Left lung (tissue), 10 donors: ENCODE measurements around the gene CAMKK1. TPM values are rescaled to one million over a fixed set of nuclear protein-coding genes. Genes with fewer than 3 reads are reported as not detected.

Experiments
- ATAC-seq: fragments of 200-7000 bp; cut with Tn5 transposase; one replicate; pipeline ENCODE4 v1.9.1; 2020; ENCODE audit warnings: moderate library complexity
- DNase-seq, 4 donors: peaks; one replicate each; pipeline ENCODE4 v3.0.0-alpha.2; 2013 to 2020
- H3K27ac ChIP-seq, 2 donors: fragments of 200-600 bp; sonication (generic) in 1 of 2; one replicate each; pipeline versions ENCODE4 v1.5.0 to v1.8.0; 2020 to 2021
- H3K27me3 ChIP-seq, 2 donors: fragments of 200-600 bp; sonication (generic) in 1 of 2; one replicate each; pipeline versions ENCODE4 v1.5.0 to v1.8.0; 2020 to 2021
- H3K36me3 ChIP-seq, 2 donors: fragments of 200-600 bp; sonication (generic) in 1 of 2; one replicate each; pipeline versions ENCODE4 v1.5.0 to v1.8.0; 2020 to 2021
- H3K4me1 ChIP-seq, 2 donors: fragments of 200-600 bp; one replicate each; pipeline ENCODE4 v1.8.0; 2021
- H3K4me3 ChIP-seq, 2 donors: fragments of 200-600 bp; sonication (generic) in 1 of 2; one replicate each; pipeline versions ENCODE4 v1.5.0 to v1.8.0; 2020 to 2021; ENCODE audit warnings: mild to moderate bottlenecking in 1 of 2
- H3K9me3 ChIP-seq, 2 donors: fragments of 200-600 bp; sonication (generic) in 1 of 2; one replicate each; pipeline versions ENCODE4 v1.5.0 to v1.8.0; 2020 to 2021
- intact Hi-C, 2 donors: fragments of 100-400 bp; cut with DNase I; formaldehyde crosslinking; loops; one replicate each; pipeline versions ENCODE4 v1.11.2 to v1.14.2; 2022
- polyA plus RNA-seq, 6 donors: library from polyadenylated mRNA; unstranded; fragments of 120-200 nt; gene quantifications; one replicate each; pipeline ENCODE4 v1.2.1, GENCODE V29; 2013; ENCODE audit not compliant: insufficient read length in 6 of 6
- total RNA-seq, 2 donors: library from RNA; stranded (reverse); fragmentation: NEBNext Ultra II Directional; extraction: Animal tissue kit (Norgen Biotek cat#: 25700); gene quantifications; one replicate each; pipeline ENCODE4 v1.2.1, GENCODE V29; 2021
- TF ChIP-seq, protein P1 (sequence below), 2 donors: fragments of 200-600 bp; sonication (generic) in 1 of 2; IDR thresholded peaks; one replicate each; pipeline versions ENCODE4 v1.5.0 to v1.8.0; 2021; ENCODE audit warnings: antibody characterized with exemption in 2 of 2
- donor health status: DM: no; HTN: yes; CAD: no.
- donor health status: DM: no; HTN: no; CAD: no.

The CAMKK1 gene
- total and polyA plus RNA-seq, 8 donors: 2.7 to 13.4 (median 3.9) TPM

DNA sequence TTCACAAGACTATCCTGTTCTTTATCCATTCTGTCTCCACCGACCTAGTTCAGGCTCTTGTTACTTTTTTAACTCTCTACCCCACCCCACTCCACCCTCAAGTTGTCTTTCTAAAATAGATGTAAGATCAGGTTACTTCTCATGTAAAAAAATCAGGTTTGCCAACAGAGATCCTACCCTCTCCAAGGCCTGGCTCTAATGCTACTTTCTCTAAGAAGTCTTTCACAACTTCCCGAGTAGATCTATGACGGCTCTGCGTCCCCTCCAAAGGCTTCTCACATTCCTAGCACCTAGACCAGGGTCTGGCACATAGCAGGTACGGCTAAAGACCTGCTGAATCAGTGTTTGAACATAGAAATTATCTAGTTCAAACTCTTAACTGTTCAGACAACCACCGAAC lies 77.7 kb downstream of the CAMKK1 start:
- DNase-seq: no peak
- intact Hi-C loops: no loop called here
- Histone ChIP-seq H3K4me3 (no peak overlapping the region), H3K36me3 (peaks cover 0 to 100% of the 10 kb centered on the region in 2 donors), H3K27ac (no peak overlapping the region), H3K9me3 (no peaks in the 10 kb centered on the region), H3K4me1 (no peaks in the 10 kb centered on the region), H3K27me3 (no peaks in the 10 kb centered on the region)
- ATAC-seq: no peak
- TF ChIP-seq, protein P1, sequence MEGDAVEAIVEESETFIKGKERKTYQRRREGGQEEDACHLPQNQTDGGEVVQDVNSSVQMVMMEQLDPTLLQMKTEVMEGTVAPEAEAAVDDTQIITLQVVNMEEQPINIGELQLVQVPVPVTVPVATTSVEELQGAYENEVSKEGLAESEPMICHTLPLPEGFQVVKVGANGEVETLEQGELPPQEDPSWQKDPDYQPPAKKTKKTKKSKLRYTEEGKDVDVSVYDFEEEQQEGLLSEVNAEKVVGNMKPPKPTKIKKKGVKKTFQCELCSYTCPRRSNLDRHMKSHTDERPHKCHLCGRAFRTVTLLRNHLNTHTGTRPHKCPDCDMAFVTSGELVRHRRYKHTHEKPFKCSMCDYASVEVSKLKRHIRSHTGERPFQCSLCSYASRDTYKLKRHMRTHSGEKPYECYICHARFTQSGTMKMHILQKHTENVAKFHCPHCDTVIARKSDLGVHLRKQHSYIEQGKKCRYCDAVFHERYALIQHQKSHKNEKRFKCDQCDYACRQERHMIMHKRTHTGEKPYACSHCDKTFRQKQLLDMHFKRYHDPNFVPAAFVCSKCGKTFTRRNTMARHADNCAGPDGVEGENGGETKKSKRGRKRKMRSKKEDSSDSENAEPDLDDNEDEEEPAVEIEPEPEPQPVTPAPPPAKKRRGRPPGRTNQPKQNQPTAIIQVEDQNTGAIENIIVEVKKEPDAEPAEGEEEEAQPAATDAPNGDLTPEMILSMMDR (IDR thresholded peaks at IDR 0.05): no peak

DNA sequence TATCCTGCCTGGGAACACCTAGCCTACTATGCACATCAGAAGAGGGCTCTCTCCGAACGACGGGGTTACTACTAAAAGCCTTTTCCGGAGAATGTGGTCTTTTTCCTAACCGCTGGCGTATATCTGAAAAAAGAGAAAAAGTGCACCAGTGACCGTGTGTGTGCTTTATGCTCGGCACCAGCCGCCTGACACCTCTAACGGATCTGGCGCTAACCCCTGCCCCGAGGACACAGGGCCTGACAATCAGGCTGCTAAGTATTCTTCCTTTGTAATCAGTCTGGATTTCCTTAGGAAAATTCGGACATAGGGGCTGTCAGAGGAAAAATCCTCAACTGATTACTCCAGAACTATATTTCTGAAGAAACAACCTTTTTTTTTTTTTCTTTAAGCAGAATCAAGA lies 78.5 kb downstream of the CAMKK1 start:
- Histone ChIP-seq H3K4me3 (no peak overlapping the region), H3K4me1 (no peaks in the 10 kb centered on the region), H3K27ac (no peak overlapping the region), H3K27me3 (no peaks in the 10 kb centered on the region), H3K9me3 (no peaks in the 10 kb centered on the region), H3K36me3 (peaks cover 0 to 99% of the 10 kb centered on the region in 2 donors)
- ATAC-seq (no peak), DNase-seq (no peak)
- TF ChIP-seq, protein P1 (IDR thresholded peaks at IDR 0.05): no peak
- intact Hi-C loops: no loop called here

DNA sequence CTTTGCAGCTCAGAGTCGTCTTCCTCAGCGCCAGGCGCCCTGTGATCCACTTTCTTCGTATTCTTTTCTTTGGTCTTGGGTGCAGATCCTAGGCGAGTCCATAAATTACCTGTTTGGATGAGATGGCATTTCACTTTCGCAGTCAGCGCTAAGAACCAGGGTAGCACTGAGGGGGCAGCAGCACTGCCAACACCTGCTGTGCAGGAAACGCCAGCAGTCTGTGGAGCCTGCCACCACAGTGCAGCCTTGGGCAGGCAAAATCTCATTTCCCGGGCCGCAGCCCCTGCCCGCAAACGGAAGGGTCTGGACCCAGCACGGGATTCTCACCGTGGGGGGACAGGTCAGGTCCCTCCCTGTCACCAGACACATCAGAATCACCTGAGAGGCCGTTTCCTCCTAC lies 79.7 kb downstream of the CAMKK1 start:
- no peak overlapping the region for H3K4me3 ChIP-seq
- H3K27ac ChIP-seq: no peak overlapping the region
- TF ChIP-seq, protein P1 (IDR thresholded peaks at IDR 0.05): no peak
- intact Hi-C loops: no loop called here
- H3K4me1 ChIP-seq: no peaks in the 10 kb centered on the region
- no peaks in the 10 kb centered on the region for H3K9me3 ChIP-seq
- H3K36me3 ChIP-seq: peaks cover 0 to 99% of the 10 kb centered on the region in 2 donors
- ATAC-seq (no peak), DNase-seq (no peak)
- no peaks in the 10 kb centered on the region for H3K27me3 ChIP-seq

DNA sequence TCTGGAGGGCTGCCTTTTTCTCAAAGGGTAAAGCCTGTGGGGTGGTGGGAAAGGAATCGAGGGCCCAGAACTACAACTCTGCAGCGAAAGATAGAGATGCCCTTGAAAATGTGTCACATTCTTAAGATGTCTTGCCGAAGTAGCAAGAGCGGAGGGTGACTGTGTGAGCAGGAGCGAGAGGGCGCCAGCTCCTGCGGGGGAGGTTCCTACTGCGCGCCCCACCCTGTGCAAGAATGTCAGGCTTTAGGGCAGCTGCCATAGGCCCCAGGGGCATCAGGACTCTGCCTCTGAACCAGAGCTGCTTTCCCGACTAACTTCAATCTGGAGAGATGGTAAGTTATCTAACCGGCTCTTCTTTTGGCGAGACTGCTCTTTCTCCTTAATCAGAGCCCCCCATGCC lies 80.1 kb downstream of the CAMKK1 start:
- no peaks in the 10 kb centered on the region for H3K4me1 ChIP-seq
- no peak for DNase-seq
- H3K9me3 ChIP-seq: no peaks in the 10 kb centered on the region
- no peak for ATAC-seq
- H3K36me3 ChIP-seq: peaks cover 0 to 99% of the 10 kb centered on the region in 2 donors
- intact Hi-C loops: no loop called here
- no peaks in the 10 kb centered on the region for H3K27me3 ChIP-seq
- TF ChIP-seq, protein P1 (IDR thresholded peaks at IDR 0.05): no peak
- H3K4me3 ChIP-seq: no peak overlapping the region
- no peak overlapping the region for H3K27ac ChIP-seq

DNA sequence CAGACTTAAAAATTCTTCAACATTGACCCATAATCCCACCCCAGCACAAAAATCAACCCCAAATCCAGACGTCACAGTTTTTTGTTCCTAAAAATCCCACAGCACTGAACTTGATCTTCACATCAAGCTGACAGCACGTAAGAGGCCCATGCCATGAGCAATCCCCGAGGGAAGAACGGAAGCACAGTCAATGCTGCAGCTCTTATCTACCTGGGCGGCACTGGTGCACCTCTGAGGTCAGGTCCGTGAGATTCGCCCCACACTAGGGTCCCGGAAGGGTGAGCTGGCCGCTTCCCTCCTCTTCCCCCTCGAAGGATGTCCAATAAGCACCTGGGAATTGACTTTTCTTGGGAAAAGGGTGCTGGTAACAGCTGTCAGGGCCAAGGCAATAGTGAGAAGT lies 80.6 kb downstream of the CAMKK1 start:
- intact Hi-C loops: no loop called here
- Histone ChIP-seq H3K36me3 (peaks cover 0 to 99% of the 10 kb centered on the region in 2 donors), H3K27me3 (no peaks in the 10 kb centered on the region), H3K4me1 (no peaks in the 10 kb centered on the region), H3K4me3 (no peak overlapping the region), H3K27ac (no peak overlapping the region), H3K9me3 (no peaks in the 10 kb centered on the region)
- TF ChIP-seq, protein P1 (IDR thresholded peaks at IDR 0.05): no peak
- DNase-seq (no peak), ATAC-seq (no peak)

Other genes starting within 250 kb of the CAMKK1 start
- gene TAX1BP3, start 224.5 kb downstream of the CAMKK1 start, total RNA-seq: 100 to 1,000 TPM; 143 to 194 TPM
- 10 to 100 TPM; 65.2 to 98.9 (median 84.7) TPM for gene TAX1BP3, start 224.5 kb downstream of the CAMKK1 start, polyA plus RNA-seq
- gene EMC6, start 224.2 kb downstream of the CAMKK1 start, total RNA-seq: 10 to 100 TPM; 33.0 to 37.6 TPM
- 10 to 100 TPM; 15.9 to 26.0 (median 19.0) TPM for gene EMC6, start 224.2 kb downstream of the CAMKK1 start, polyA plus RNA-seq
- 1 to 10 TPM; 1.1 to 2.1 TPM for gene P2RX5, start 196.9 kb downstream of the CAMKK1 start, total RNA-seq
- gene P2RX5, start 196.9 kb downstream of the CAMKK1 start, polyA plus RNA-seq: under 1 TPM; 0.16 to 0.63 (median 0.33) TPM
- gene HASPIN, start 169.2 kb downstream of the CAMKK1 start, total RNA-seq: 1 to 10 TPM; 1.9 TPM
- gene HASPIN, start 169.2 kb downstream of the CAMKK1 start, polyA plus RNA-seq: 1 to 10 TPM; 2.2 to 4.5 (median 2.8) TPM
- gene ITGAE, start 91.9 kb downstream of the CAMKK1 start, total RNA-seq: 10 to 100 TPM; 21.0 to 30.5 TPM
- gene ITGAE, start 91.9 kb downstream of the CAMKK1 start, polyA plus RNA-seq: 10 to 100 TPM; 39.7 to 46.1 (median 42.0) TPM
- gene NCBP3, start 46.8 kb downstream of the CAMKK1 start, total RNA-seq: 10 to 100 TPM; 30.6 to 31.8 TPM
- gene NCBP3, start 46.8 kb downstream of the CAMKK1 start, polyA plus RNA-seq: 100 to 1,000 TPM in 5 of 6 donors, 10 to 100 TPM in 1; 80.1 to 112 (median 105) TPM
- 10 to 100 TPM in 1 of 2 donors, 1 to 10 TPM in 1; 3.9 to 12.1 TPM for gene P2RX1, start 23.4 kb upstream of the CAMKK1 start, total RNA-seq
- gene P2RX1, start 23.4 kb upstream of the CAMKK1 start, polyA plus RNA-seq: 1 to 10 TPM; 1.7 to 2.6 (median 2.0) TPM
- 10 to 100 TPM; 12.7 to 53.5 TPM for gene ATP2A3, start 71.4 kb upstream of the CAMKK1 start, total RNA-seq
- gene ATP2A3, start 71.4 kb upstream of the CAMKK1 start, polyA plus RNA-seq: 1 to 10 TPM; 5.8 to 9.8 (median 6.7) TPM
- 10 to 100 TPM; 39.2 to 56.7 TPM for gene ZZEF1, start 250.0 kb upstream of the CAMKK1 start, total RNA-seq
- gene ZZEF1, start 250.0 kb upstream of the CAMKK1 start, polyA plus RNA-seq: 10 to 100 TPM; 25.8 to 31.6 (median 27.3) TPM